WERI-Rb-1 (cell line): Measurements from ENCODE around the gene WFDC1.

Experiments used
- DNase-seq: peaks from one replicate; pipeline ENCODE4 v3.0.0-alpha.2; 2020
- H3K27ac ChIP-seq: fragments of 250-450 bp; sonication (Bioruptor Pico); 2 replicates; pipeline ENCODE4 v1.5.1; 2020; ENCODE audit warnings: mild to moderate bottlenecking, moderate library complexity
- H3K27me3 ChIP-seq: fragments of 250-450 bp; sonication (Bioruptor Pico); 2 replicates; pipeline ENCODE4 v1.5.1; 2021; ENCODE audit warnings: mild to moderate bottlenecking, low read depth, moderate library complexity; ENCODE audit not compliant: insufficient read depth, severe bottlenecking
- H3K36me3 ChIP-seq: fragments of 250-450 bp; sonication (Bioruptor Pico); 2 replicates; pipeline ENCODE4 v1.5.1; 2020; ENCODE audit warnings: mild to moderate bottlenecking, moderate library complexity
- H3K4me3 ChIP-seq: 2 replicates; pipeline ENCODE4 v1.5.1; 2011; ENCODE audit warnings: low read depth, mild to moderate bottlenecking, control low read depth, low read length
- H3K9me3 ChIP-seq: fragments of 250-450 bp; sonication (Bioruptor Pico); 2 replicates; pipeline ENCODE4 v1.5.1; 2021; ENCODE audit warnings: mild to moderate bottlenecking, moderate library complexity; ENCODE audit not compliant: severe bottlenecking
- CTCF ChIP-seq: IDR thresholded peaks from 2 replicates; pipeline ENCODE4 v1.5.1; 2011; ENCODE audit warnings: low read depth, mild to moderate bottlenecking, control low read depth, inconsistent platforms, low read length

The WFDC1 gene

GRCh38 chr16:84378567-84378966, 83.9 kb downstream of the WFDC1 start:
- no peak for DNase-seq
- Histone ChIP-seq H3K9me3 (no peaks in the 10 kb centered on the region), H3K36me3 (no peaks in the 10 kb centered on the region), H3K27ac (no peak overlapping the region), H3K4me3 (no peak overlapping the region), H3K27me3 (no peaks in the 10 kb centered on the region)
- TF ChIP-seq CTCF, result no peak

GRCh38 chr16:84379008-84379708, 84.5 kb downstream of the WFDC1 start:
- Histone ChIP-seq H3K27ac (no peak overlapping the region), H3K4me3 (no peak overlapping the region), H3K36me3 (no peaks in the 10 kb centered on the region), H3K9me3 (no peaks in the 10 kb centered on the region), H3K27me3 (no peaks in the 10 kb centered on the region)
- DNase-seq, result peak; percentile 23
- no peak for TF ChIP-seq CTCF
